Mucosa of descending colon (tissue), 3 donors: ENCODE data around the gene TCF12. TPM values are rescaled to one million over a fixed set of nuclear protein-coding genes. Genes with fewer than 3 reads are reported as not detected.

Experiments
- ATAC-seq: fragments of 200-7000 bp; cut with Tn5 transposase; one replicate; pipeline ENCODE4 v1.9.1; 2020; ENCODE audit warnings: mild to moderate bottlenecking, moderate library complexity
- DNase-seq, 3 donors: peaks; one replicate each; pipeline ENCODE4 v3.0.0-alpha.2; 2020
- H3K36me3 ChIP-seq: fragments of 200-600 bp; one replicate; pipeline ENCODE4 v1.8.0; 2021; ENCODE audit warnings: low read depth, mild to moderate bottlenecking
- H3K4me1 ChIP-seq: fragments of 200-600 bp; one replicate; pipeline ENCODE4 v1.8.0; 2021; ENCODE audit warnings: low read depth, mild to moderate bottlenecking
- H3K4me3 ChIP-seq: fragments of 200-600 bp; one replicate; pipeline ENCODE4 v1.8.0; 2021; ENCODE audit warnings: mild to moderate bottlenecking
- H3K9me3 ChIP-seq: fragments of 200-600 bp; one replicate; pipeline ENCODE4 v1.8.0; 2021; ENCODE audit warnings: mild to moderate bottlenecking
- intact Hi-C, 2 donors: fragments of 100-400 bp; cut with DNase I in 1 of 2; cut with micrococcal nuclease in 1 of 2; formaldehyde crosslinking; loops; one replicate each; pipeline versions ENCODE4 v1.11.0 to v1.11.1; 2022; cut with DNase I, micrococcal nuclease
- total RNA-seq, 3 donors: library from RNA; stranded (reverse); fragmentation: NEBNext Ultra II Directional in 2 of 3; extraction: Animal tissue kit (Norgen Biotek cat#: 25700) in 2 of 3; gene quantifications; one replicate each; pipeline versions ENCODE4 v1.2.1 to v1.2.4, GENCODE V29; 2021 to 2023
- TF ChIP-seq, protein P1 (sequence below): fragments of 200-600 bp; IDR thresholded peaks from one replicate; pipeline ENCODE4 v1.8.0; 2022; ENCODE audit warnings: antibody characterized with exemption, mild to moderate bottlenecking
- donor health status: DM: no; HTN: no; CAD: no; lungs with moderate emphysema.
- donor health status: DM: no; HTN: no; CAD: no.
- donor health status: DM: no; HTN: yes; CAD: no.

TCF12 gene
- total RNA-seq, 3 donors from 2014 or later, result 74.1 to 118 (median 106) TPM

- intact Hi-C loops, result loop anchor here in 1 of 2 donors (10.0 kb wide), 1 partner anchor 467 kb away; the partner anchor contains the start of gene ZNF280D
- TF ChIP-seq, protein P1, sequence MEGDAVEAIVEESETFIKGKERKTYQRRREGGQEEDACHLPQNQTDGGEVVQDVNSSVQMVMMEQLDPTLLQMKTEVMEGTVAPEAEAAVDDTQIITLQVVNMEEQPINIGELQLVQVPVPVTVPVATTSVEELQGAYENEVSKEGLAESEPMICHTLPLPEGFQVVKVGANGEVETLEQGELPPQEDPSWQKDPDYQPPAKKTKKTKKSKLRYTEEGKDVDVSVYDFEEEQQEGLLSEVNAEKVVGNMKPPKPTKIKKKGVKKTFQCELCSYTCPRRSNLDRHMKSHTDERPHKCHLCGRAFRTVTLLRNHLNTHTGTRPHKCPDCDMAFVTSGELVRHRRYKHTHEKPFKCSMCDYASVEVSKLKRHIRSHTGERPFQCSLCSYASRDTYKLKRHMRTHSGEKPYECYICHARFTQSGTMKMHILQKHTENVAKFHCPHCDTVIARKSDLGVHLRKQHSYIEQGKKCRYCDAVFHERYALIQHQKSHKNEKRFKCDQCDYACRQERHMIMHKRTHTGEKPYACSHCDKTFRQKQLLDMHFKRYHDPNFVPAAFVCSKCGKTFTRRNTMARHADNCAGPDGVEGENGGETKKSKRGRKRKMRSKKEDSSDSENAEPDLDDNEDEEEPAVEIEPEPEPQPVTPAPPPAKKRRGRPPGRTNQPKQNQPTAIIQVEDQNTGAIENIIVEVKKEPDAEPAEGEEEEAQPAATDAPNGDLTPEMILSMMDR, result no peak
Measured at GRCh38 chr15:57201578-57201977, 283.1 kb downstream of the TCF12 start.

GRCh38 chr15:57203906-57204305 is 285.5 kb downstream of the TCF12 start:
- ATAC-seq (peak; percentile 43), DNase-seq (no peak)
- Histone ChIP-seq H3K36me3 (no peaks in the 10 kb centered on the region), H3K9me3 (no peaks in the 10 kb centered on the region), H3K4me3 (no peak overlapping the region), H3K4me1 (peaks cover 33% of the 10 kb centered on the region)
- intact Hi-C loops, result loop anchor here in 1 of 2 donors (10.0 kb wide), 1 partner anchor 469 kb away; the partner anchor contains the start of gene ZNF280D
- TF ChIP-seq, protein P1, result no peak

More at GRCh38 chr15:57201578-57201977, 283.1 kb downstream of the TCF12 start:
- DNase-seq, result peak in 1 of 3 donors; percentile 46
- H3K9me3 ChIP-seq, result no peaks in the 10 kb centered on the region
- peak; percentile 75 for ATAC-seq
- no peak overlapping the region for H3K4me3 ChIP-seq
- no peaks in the 10 kb centered on the region for H3K36me3 ChIP-seq
- peaks cover 43% of the 10 kb centered on the region for H3K4me1 ChIP-seq

- no peak for DNase-seq
- TF ChIP-seq, protein P1, result no peak
- no peaks in the 10 kb centered on the region for H3K9me3 ChIP-seq
- intact Hi-C loops, result loop anchor here in 1 of 2 donors (10.0 kb wide), 1 partner anchor 470 kb away; the partner anchor contains the start of gene ZNF280D
- H3K4me1 ChIP-seq, result peaks cover 22% of the 10 kb centered on the region
- no peak overlapping the region for H3K4me3 ChIP-seq
- ATAC-seq, result no peak
- no peaks in the 10 kb centered on the region for H3K36me3 ChIP-seq
Measured at GRCh38 chr15:57205027-57205855, 286.8 kb downstream of the TCF12 start.

GRCh38 chr15:57205996-57206395 is 287.6 kb downstream of the TCF12 start:
- DNase-seq (peak; percentile 59 to 99 (median 85)), ATAC-seq (peak; percentile 78)
- intact Hi-C loops, result loop anchor here in 1 of 2 donors (10.0 kb wide), 1 partner anchor 471 kb away; the partner anchor contains the start of gene ZNF280D
- TF ChIP-seq, protein P1, result no peak
- no peaks in the 10 kb centered on the region for H3K36me3 ChIP-seq
- H3K4me3 ChIP-seq, result no peak overlapping the region
- H3K9me3 ChIP-seq, result no peaks in the 10 kb centered on the region
- H3K4me1 ChIP-seq, result peaks cover 14% of the 10 kb centered on the region

DNA sequence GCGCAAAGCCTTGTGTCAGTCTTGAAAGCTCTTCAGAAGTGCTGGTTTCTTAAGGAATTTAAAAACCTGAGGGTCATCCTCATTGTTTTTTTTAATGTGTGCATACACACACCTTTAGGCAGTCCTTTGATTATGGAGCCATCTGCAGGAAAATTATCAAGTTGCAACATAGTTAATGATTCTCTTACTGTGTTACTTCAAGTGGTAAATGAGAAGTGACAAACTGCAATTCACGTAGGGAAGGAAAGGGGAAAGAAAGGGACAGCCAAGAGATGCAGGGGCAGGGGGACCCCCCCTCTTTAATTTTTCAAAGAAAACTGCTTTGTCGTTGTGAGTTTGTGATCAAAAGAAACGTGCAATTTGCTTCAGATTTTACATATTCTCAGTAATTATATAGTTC is 295.4 kb downstream of the TCF12 start:
- DNase-seq, result no peak
- intact Hi-C loops, result loop anchor here in 1 of 2 donors (2.0 kb wide), 1 partner anchor 67 kb away; no protein-coding TSS in a partner anchor
- Histone ChIP-seq H3K9me3 (no peaks in the 10 kb centered on the region), H3K4me3 (no peak overlapping the region), H3K36me3 (no peaks in the 10 kb centered on the region), H3K4me1 (peaks cover 7% of the 10 kb centered on the region)
- peak; percentile 87 for ATAC-seq
- TF ChIP-seq, protein P1, result no peak
